ENCODE data around the gene JAZF1.

Gene JAZF1

DNA sequence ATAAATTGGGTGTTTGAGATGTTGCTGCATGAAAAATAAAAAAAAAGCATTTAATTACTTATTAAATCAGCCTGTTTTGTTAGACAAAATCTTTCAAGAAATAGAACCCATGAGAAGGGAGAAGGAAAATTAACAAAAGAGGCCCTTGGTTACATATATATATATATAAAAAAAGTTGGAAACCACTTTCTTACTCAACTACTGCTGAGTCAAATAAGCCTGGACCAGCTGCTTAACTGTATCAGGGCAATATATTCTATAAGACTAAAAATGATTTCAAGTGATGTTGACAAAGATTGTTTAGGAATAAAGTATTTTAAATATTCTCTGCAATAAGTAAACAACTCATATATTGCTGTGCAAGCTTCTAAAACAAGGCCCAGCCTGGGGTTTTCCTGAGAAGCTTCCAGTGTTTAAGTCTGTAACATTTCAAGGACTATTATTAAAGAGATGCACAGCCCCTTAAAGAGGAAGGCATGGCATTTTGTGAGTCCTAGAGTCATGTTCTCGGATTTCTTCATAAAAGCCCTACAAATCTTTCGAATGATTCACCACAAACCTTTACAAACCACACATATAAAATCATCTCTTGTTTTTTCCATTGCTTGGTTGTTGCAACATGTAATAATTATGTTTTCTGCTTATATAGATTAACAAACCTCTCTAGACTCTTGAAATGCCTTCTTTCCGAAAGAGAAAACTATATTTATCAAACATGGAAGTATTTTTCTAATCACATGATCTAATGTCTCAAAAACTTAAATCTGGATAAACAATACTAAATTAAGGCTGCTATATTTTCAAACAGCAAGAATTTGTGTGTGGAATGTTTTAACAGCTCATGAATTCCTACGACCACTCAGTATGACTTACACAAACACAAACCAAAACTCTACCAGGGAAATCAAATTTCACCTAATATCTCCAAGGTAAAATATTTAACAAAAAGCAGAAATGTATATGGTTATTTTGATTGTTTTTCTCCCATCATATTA lies 14.3 kb downstream of the JAZF1 start:
- DNase-seq (ENCODE audit: low read depth, low spot score): no peak

- DNase-seq (ENCODE audit: low read depth, low spot score): no peak
Observed at GRCh38 chr7:28165261-28165660, 15.3 kb downstream of the JAZF1 start.

DNA sequence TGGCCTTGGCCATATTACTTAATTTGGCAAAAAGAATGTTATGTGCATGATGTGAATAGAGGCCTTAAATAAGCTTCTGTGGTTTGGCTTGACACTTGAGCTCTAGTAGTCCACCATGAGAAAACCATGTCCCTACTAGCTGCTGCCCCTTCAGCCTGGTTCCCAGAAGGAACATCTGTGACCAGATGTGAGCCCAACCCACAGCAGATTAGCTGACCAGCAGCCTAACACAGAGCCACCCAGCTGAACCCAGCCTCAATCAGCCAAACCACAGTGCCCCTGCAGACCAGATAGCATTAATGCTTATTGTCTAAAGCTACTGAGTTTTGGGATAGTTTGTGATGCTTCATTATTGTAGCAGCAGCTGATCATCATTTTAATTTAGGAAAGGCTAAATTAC lies 16.6 kb downstream of the JAZF1 start:
- DNase-seq (ENCODE audit: low read depth, low spot score): no peak

- DNase-seq (ENCODE audit: low read depth, low spot score): no peak
Observed at GRCh38 chr7:28161331-28161730, 19.3 kb downstream of the JAZF1 start.

DNA sequence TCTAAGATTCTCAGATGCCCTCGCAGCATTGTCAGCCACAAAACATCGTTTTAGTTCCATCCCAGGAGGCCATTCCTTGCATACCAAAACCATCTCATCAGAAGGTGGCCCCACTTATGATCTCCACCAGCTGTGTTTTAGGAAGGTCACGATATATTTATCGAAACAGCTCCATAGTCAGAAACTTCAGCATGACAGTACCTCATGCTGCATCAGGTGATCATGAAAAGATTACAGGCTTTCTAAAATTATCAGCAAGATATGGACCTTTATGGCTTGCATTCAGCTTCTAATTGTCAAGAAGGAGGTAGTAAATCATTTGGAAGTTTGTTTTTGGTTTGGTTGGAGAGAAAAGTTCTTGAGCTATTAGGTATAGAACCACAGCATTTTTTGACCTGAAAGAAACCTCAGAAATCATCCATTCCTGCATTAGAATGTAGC lies 20.0 kb downstream of the JAZF1 start:
- no peak for DNase-seq (ENCODE audit: low read depth, low spot score)

DNA sequence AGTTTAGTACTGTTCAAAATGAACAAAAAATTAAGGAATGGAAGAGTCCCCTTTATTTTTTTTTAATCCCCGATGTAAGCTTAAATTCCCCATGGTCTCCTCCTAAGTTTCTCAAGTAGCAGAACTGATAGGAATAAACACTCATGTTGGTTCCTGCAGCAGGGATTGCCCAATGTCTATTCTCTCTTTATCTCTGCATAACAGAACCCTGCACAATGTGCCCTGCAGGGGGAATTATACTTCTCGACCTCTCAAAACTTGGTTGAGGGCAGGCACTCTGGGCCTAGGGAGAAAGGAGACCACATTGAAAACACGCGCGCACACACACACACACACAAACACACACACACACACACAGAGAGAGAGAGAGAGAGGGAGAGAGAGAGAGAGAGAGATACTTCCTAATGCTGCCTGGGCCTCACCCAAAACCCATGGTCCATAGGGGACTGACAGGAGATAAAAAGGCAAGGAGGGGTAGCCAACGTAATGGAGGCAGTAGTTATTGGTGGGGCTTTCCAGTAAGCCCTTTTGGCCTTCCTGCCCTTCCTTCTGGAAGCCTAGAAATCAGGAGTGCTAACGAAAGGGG lies 22.7 kb downstream of the JAZF1 start:
- DNase-seq (ENCODE audit: low read depth, low spot score): no peak

DNA sequence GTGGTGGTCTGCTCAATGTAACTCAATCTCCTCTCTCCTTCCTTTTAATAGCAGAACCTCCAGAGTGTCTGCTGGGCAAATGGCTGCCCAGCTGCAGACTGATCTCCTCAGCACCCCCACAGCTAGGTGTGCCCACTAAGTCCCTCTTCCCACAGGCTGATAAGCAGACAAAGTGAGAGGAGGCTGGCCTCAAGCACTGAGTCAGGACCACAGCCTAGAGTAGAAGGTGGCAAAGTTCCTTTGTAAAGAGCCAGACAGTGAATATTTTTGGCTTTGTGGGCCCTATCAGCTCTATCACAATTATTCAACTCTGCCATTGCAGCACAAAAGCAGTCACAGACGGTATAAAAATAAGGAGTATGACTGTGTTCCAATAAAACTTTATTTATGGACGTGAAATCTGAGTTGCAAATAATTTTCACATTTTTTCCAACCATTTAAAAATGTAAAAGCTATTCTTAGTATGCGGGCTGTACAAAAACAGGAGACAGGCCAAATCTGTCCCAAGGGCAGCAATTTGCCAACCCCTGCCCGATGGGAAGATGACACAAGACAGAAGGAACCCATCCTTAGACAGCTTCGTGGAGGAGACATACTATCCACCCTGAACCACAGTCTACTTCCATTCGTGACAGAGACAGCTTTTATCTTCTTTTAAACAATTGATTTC lies 23.4 kb downstream of the JAZF1 start:
- no peak for DNase-seq (ENCODE audit: low read depth, low spot score)

- no peak for DNase-seq (ENCODE audit: low read depth, low spot score)
Observed at GRCh38 chr7:28156401-28156800, 24.2 kb downstream of the JAZF1 start.

DNA sequence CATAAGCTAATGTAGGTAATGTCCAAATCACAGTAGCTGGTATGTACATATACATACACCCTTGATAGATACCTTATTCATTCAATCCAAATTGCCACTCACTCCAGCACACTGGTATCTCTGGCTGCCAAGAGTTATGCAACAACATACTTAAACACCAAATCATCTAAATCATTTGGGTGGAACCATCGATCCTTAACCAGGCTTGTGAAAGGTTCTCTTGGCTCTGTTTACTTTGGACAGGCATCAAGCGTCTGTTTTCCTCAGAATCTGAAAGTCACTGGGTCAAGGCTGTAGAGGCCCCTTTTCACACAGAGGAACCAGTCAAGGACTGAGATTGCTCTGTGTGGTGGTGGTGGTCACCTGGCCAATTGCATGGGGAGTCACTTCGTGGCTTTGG lies 24.6 kb downstream of the JAZF1 start:
- DNase-seq (ENCODE audit: low read depth, low spot score): no peak

GRCh38 chr7:28155019-28155660 lies 25.5 kb downstream of the JAZF1 start:
- DNase-seq (ENCODE audit: low read depth, low spot score): no peak

- DNase-seq (ENCODE audit: low read depth, low spot score): no peak
Observed at GRCh38 chr7:28152594-28152993, 28.0 kb downstream of the JAZF1 start.

GRCh38 chr7:28151965-28152364 lies 28.6 kb downstream of the JAZF1 start:
- no peak for DNase-seq (ENCODE audit: low read depth, low spot score)

DNA sequence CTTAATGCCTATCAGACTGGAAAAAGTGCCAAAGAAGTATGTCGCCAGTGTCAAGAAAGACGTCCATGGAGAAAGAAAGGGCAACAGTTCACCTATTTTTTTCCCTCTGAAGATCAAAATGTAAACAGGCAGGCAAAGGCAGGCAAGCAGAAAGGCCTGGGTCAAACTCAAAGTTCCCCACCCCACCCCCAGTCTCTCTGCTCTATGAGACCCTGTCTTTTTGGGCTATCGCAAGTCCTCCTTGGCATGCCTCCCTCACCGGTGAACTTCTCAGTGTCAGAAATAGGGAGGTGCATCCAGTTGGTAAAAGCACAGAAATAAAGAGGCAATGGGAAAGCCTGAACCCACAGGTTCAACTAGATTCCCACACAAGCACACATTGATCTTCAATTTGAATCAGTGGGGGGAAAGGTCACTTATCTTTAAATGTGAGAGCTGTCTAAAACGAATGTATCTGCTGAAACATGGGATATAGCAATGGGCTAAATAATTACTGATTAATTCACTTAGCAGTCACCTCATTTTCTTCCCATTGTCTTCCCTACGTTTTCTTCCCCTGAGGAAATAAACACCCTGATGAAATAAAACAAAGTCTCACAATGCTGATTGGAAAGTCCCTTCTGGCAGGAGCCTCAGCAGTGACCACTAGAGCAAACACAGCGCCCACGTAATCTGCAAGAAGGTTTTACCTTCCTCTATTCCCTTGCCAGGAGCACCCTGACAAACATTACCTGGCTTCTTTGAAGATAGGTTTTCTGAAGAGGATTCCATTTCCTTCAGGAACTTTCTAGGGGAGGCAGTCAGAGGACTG lies 31.1 kb downstream of the JAZF1 start:
- no peak for DNase-seq (ENCODE audit: low read depth, low spot score)

- no peak for DNase-seq (ENCODE audit: low read depth, low spot score)
Observed at GRCh38 chr7:28145931-28146330, 34.7 kb downstream of the JAZF1 start.

DNA sequence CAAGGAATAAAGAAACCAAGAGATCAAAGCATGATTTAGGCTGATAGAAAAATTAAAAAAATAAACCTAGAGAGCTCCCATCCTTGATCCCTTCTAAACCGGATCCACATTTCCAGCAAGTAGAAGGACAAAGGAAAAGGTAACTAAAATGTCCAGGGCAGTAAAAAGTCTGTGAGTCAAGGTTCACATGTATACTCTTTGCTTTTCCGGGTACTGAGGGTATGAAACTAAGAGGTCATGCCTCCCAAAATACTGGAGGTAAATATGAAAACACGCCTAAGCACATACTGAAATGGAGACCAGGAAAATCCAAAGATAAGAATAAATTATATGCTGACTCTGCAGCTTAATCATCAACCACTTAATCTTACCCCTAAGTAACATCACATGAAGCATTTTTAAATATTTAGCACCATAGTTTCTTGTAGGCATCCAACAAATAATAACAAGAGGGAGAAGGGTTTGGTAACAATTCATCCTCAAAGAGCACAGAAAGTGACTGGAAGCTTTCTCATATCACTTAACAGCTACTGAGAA lies 35.4 kb downstream of the JAZF1 start:
- no peak for DNase-seq (ENCODE audit: low read depth, low spot score)

DNA sequence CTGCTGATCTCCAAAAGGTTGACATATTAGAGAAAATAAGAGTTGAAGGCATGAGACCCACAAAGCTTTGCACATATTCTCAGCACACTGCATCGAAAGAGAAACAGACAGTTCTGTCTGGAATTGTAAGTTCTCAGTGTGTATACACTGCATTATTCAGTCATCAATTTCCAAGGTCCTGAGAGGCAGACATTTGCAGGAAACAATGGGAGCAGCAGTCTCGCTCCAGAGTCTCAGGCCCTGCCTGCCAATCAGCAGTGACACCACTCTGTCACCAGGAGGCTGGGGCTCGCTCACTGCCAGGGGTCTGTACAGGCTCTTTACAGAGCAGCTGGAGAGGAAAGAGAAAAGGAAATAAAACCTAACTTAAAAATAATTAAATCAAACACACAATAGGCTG lies 36.3 kb downstream of the JAZF1 start:
- no peak for DNase-seq (ENCODE audit: low read depth, low spot score)

DNA sequence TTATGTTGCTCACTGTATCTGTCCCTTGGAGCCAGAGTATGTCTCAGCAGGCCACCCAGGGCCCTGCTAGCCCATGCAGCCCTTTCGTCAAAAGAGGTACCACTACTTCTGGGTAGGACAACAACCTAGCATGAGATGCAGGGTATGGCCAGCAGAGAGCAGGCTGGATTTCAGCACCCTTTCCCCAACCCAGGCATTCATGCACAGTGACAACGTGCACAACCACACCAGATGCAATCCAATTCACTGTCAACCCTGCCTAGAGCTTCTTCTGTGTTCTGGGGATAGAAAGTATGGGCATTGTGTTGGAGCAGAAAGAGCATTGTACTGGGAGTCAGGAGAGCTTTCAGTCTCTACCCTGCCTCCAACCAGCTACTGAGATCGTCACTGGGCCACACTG lies 37.9 kb downstream of the JAZF1 start:
- DNase-seq (ENCODE audit: low read depth, low spot score): no peak

GRCh38 chr7:28140979-28141378 lies 39.6 kb downstream of the JAZF1 start:
- DNase-seq (ENCODE audit: low read depth, low spot score): no peak

DNA sequence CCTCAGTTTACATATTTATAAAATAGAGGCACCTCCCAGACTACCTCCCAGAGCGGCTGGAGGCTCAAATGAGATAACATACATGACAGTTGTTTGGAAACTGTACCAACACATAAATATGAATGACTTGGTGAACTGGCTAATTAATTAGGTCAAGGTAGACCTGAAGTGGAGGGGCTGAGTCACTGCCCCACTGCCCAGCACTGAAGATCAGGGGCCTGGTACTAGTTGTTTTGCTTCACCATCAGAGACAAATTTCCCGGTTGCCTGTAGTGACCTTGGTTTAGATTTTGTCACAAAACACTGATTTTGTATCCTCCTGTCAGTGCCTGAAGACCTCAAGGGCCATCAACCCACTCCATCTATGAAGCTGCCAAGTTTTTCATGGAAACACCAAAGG lies 41.8 kb downstream of the JAZF1 start:
- no peak for DNase-seq (ENCODE audit: low read depth, low spot score)

- no peak for DNase-seq (ENCODE audit: low read depth, low spot score)
Observed at GRCh38 chr7:28137463-28137862, 43.1 kb downstream of the JAZF1 start.

GRCh38 chr7:28136885-28137284 lies 43.7 kb downstream of the JAZF1 start:
- DNase-seq (ENCODE audit: low read depth, low spot score): no peak

Measured in iPS DF 19.7 (cell line).